ENCODE measurements around the gene ACIN1. TPM values are rescaled to one million over a fixed set of nuclear protein-coding genes. Genes with fewer than 3 reads are reported as not detected.
A peak's percentile ranks its signal among the peaks of the same experiment; 100 is the strongest.

ACIN1 gene, protein sequence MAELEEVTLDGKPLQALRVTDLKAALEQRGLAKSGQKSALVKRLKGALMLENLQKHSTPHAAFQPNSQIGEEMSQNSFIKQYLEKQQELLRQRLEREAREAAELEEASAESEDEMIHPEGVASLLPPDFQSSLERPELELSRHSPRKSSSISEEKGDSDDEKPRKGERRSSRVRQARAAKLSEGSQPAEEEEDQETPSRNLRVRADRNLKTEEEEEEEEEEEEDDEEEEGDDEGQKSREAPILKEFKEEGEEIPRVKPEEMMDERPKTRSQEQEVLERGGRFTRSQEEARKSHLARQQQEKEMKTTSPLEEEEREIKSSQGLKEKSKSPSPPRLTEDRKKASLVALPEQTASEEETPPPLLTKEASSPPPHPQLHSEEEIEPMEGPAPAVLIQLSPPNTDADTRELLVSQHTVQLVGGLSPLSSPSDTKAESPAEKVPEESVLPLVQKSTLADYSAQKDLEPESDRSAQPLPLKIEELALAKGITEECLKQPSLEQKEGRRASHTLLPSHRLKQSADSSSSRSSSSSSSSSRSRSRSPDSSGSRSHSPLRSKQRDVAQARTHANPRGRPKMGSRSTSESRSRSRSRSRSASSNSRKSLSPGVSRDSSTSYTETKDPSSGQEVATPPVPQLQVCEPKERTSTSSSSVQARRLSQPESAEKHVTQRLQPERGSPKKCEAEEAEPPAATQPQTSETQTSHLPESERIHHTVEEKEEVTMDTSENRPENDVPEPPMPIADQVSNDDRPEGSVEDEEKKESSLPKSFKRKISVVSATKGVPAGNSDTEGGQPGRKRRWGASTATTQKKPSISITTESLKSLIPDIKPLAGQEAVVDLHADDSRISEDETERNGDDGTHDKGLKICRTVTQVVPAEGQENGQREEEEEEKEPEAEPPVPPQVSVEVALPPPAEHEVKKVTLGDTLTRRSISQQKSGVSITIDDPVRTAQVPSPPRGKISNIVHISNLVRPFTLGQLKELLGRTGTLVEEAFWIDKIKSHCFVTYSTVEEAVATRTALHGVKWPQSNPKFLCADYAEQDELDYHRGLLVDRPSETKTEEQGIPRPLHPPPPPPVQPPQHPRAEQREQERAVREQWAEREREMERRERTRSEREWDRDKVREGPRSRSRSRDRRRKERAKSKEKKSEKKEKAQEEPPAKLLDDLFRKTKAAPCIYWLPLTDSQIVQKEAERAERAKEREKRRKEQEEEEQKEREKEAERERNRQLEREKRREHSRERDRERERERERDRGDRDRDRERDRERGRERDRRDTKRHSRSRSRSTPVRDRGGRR
- 314 and 333 TPM in 2 replicates for total RNA-seq (2021)
- long read RNA-seq, full-length matches to known transcripts, result 26 of 176 reads
- long read RNA-seq, partial matches to known transcripts, result 110 of 176 reads
- long read RNA-seq, other reads (novel, unspliced or antisense), result 40 of 176 reads

DNA sequence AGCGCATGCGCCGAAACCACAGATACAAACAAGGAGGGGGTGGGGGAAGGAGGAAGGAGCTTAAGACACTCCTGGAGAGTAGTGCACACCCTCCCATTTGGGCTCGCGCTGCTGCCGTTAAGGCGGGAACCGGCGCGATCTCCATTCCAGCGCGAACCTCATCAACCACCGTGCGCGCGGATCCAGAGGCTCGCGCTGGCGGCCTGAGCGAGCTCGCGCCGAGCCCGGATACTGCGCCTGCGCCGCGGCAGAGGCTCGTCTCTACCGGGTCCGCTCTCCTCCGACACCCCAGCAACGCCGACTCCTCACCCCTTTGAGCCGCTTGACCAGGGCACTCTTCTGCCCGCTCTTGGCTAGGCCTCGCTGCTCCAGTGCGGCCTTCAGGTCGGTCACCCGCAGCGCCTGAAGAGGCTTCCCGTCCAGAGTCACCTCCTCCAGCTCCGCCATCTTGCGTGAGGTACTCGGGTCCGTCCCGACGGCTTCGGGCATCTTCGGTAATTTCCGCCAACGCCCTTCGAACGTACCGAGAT lies at the start of gene ACIN1:
TSS of gene ACIN1 (minus strand) at position 471 of the 530 bp plus-strand sequence. CDS start at position 447, 24 bp downstream.
- H3K23ac ChIP-seq (ENCODE audit: insufficient read length, low read depth, low read length), result no peak within 1 kb of the TSS
- no peak within 1 kb of the TSS for H4K8ac ChIP-seq (replicated peaks; ENCODE audit: insufficient read length, low read depth, low read length)
- no peak within 1 kb of the TSS for H3K4me3 Mint-ChIP-seq
- no peaks in the 10 kb centered on the region for H3K27me3 Mint-ChIP-seq (ENCODE audit: low read depth)
- no peak within 1 kb of the TSS for H2AFZ ChIP-seq (ENCODE audit: low read length)
- H3K79me2 ChIP-seq (ENCODE audit: insufficient read depth, low read length), result peaks cover 19% of the 10 kb centered on the region
- peak within 1 kb of the TSS; percentile 83 for H4K5ac ChIP-seq (ENCODE audit: insufficient read length, low read depth, low read length)
- no peak within 1 kb of the TSS for H3K27ac Mint-ChIP-seq
- H3K56ac ChIP-seq (ENCODE audit: insufficient read length, low read depth, low read length), result peak within 1 kb of the TSS; percentile 52
- peaks cover 2% of the 10 kb centered on the region; the same call in 1 of the 2 replicates for H3K4me1 ChIP-seq (ENCODE audit: insufficient read depth, low read length)
- H2BK20ac ChIP-seq (ENCODE audit: low read depth, low read length, poor library complexity, severe bottlenecking), result no peak within 1 kb of the TSS
- H4K91ac ChIP-seq (ENCODE audit: insufficient read length, low read depth, low read length), result no peak within 1 kb of the TSS
- H3K79me1 ChIP-seq (ENCODE audit: insufficient read depth, low read depth, low read length, poor library complexity, severe bottlenecking), result peaks cover 5% of the 10 kb centered on the region
- H4K20me1 ChIP-seq (ENCODE audit: control insufficient read depth, insufficient read depth, insufficient read length), result no peaks in the 10 kb centered on the region
- H2BK15ac ChIP-seq (ENCODE audit: low read depth, low read length), result 0 out of 2 replicates have a peak within 1 kb of the TSS, but pooled peaks have one; percentile 68
- H3K9me3 Mint-ChIP-seq, result no peaks in the 10 kb centered on the region
- H3K23me2 ChIP-seq (ENCODE audit: insufficient read length, low read depth, low read length, poor library complexity, severe bottlenecking), result peaks cover 6% of the 10 kb centered on the region
- H2BK5ac ChIP-seq (ENCODE audit: insufficient read length, low read length), result peak within 1 kb of the TSS; percentile 74
- no peak within 1 kb of the TSS for H2AK5ac ChIP-seq (ENCODE audit: insufficient read length, low read length)
- H3K18ac ChIP-seq (ENCODE audit: insufficient read length, low read depth, low read length), result peak within 1 kb of the TSS; percentile 99
- H3K36me3 Mint-ChIP-seq (ENCODE audit: insufficient read depth in 1 of 3, low read depth in 3 of 3), result peaks cover 34 to 60% (median 56%) of the 10 kb centered on the region in 3 experiments
- no peaks in the 10 kb centered on the region for H3K27me3 ChIP-seq (ENCODE audit: insufficient read depth, low read length)
- no peak within 1 kb of the TSS; the same call in 1 of the 2 replicates for H3K4ac ChIP-seq (ENCODE audit: low read depth, low read length)
- H2BK12ac ChIP-seq (ENCODE audit: insufficient read length, low read depth, low read length), result peak within 1 kb of the TSS; percentile 77
- H3K14ac ChIP-seq (ENCODE audit: insufficient read depth, low read length), result peak within 1 kb of the TSS; percentile 97
- TF ChIP-seq, protein P1, sequence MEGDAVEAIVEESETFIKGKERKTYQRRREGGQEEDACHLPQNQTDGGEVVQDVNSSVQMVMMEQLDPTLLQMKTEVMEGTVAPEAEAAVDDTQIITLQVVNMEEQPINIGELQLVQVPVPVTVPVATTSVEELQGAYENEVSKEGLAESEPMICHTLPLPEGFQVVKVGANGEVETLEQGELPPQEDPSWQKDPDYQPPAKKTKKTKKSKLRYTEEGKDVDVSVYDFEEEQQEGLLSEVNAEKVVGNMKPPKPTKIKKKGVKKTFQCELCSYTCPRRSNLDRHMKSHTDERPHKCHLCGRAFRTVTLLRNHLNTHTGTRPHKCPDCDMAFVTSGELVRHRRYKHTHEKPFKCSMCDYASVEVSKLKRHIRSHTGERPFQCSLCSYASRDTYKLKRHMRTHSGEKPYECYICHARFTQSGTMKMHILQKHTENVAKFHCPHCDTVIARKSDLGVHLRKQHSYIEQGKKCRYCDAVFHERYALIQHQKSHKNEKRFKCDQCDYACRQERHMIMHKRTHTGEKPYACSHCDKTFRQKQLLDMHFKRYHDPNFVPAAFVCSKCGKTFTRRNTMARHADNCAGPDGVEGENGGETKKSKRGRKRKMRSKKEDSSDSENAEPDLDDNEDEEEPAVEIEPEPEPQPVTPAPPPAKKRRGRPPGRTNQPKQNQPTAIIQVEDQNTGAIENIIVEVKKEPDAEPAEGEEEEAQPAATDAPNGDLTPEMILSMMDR (conservative IDR thresholded peaks at IDR 0.05), result no peak
- WGBS (ENCODE audit: extremely low coverage, insufficient read length, low lambda C conversion rate), result no CpG with 5 or more reads among the region's 55 CpGs
- H3K4me1 Mint-ChIP-seq, result peaks cover 21 to 25% of the 10 kb centered on the region in 2 experiments
- peak within 1 kb of the TSS; percentile 99 for H3K9ac ChIP-seq (ENCODE audit: extremely low read depth, insufficient read length, low read length)
- peak within 1 kb of the TSS; percentile 73 for H3K27ac ChIP-seq (ENCODE audit: insufficient read length, low read depth, low read length)
- H3K4me2 ChIP-seq (ENCODE audit: insufficient read depth, insufficient read length, low read length), result peak within 1 kb of the TSS; percentile 93
- no peak for DNase-seq
- H2BK120ac ChIP-seq (ENCODE audit: low read depth, low read length, poor library complexity, severe bottlenecking), result no peak within 1 kb of the TSS
- H3T11ph ChIP-seq (ENCODE audit: low read length), result no peak within 1 kb of the TSS
- H3K9me3 ChIP-seq (ENCODE audit: control insufficient read depth, low read depth, low read length), result no peaks in the 10 kb centered on the region
